IMR-90 (cell line): Measurements from ENCODE around the gene RAB3A. TPM values are rescaled to one million over a fixed set of nuclear protein-coding genes. Genes with fewer than 3 reads are reported as not detected.
A peak's percentile ranks its signal among the peaks of the same experiment; 100 is the strongest.

ENCODE experiments used
- ATAC-seq: fragments of 200-7000 bp; cut with Tn5 transposase; 2 replicates; pipeline ENCODE4 v1.9.1; 2020; ENCODE audit warnings: low read depth, mild to moderate bottlenecking, moderate library complexity
- BruUV-seq: library from RNA; stranded (reverse); fragments of 400-500 nt; replicated peaks from 2 replicates; lab custom pipeline; 2021; lab: Mats Ljungman, UMichigan
- CTCF ChIA-PET: fragments of 300-600 bp; formaldehyde crosslinking; extraction: SDS; loops from one replicate; lab custom pipeline; 2021; ENCODE audit warnings: antibody characterized with exemption; lab: Yijun Ruan, JAX
- POLR2A ChIA-PET: fragments of 300-600 bp; sonication (Branson Sonifier 250); formaldehyde crosslinking; loops from one replicate; lab custom pipeline; 2022; ENCODE audit warnings: antibody characterized with exemption; ENCODE audit not compliant: unreplicated experiment; lab: Charles Lee
- DNase-seq: peaks from one replicate; pipeline ENCODE4 v3.0.0; 2013
- H2AFZ ChIP-seq: replicated peaks from 2 replicates; pipeline ENCODE3; 2013; ENCODE audit warnings: low read length, mild to moderate bottlenecking; ENCODE audit not compliant: poor library complexity
- H2AK5ac ChIP-seq: 2 replicates; pipeline ENCODE4 v1.6.1; 2013; ENCODE audit warnings: low read depth, low read length, inconsistent platforms
- H2AK9ac ChIP-seq: replicated peaks from 2 replicates; pipeline ENCODE3; 2013; ENCODE audit warnings: mild to moderate bottlenecking, low read depth, low read length, moderate library complexity; ENCODE audit not compliant: poor library complexity
- H2BK120ac ChIP-seq: 2 replicates; pipeline ENCODE4 v1.6.1; 2013; ENCODE audit warnings: low read depth, low read length, inconsistent platforms
- H2BK15ac ChIP-seq: 3 replicates; pipeline ENCODE4 v1.6.1; 2013; ENCODE audit warnings: low read depth, low read length, inconsistent platforms
- H2BK20ac ChIP-seq: 2 replicates; pipeline ENCODE4 v1.6.1; 2013; ENCODE audit warnings: low read depth, mild to moderate bottlenecking, inconsistent platforms, low read length, moderate library complexity
- H2BK5ac ChIP-seq: 2 replicates; pipeline ENCODE4 v1.6.1; 2013; ENCODE audit warnings: mild to moderate bottlenecking, low read depth, low read length, inconsistent platforms; ENCODE audit not compliant: poor library complexity, severe bottlenecking
- H3K14ac ChIP-seq: replicated peaks from 2 replicates; pipeline ENCODE4 v1.6.1; 2013; ENCODE audit warnings: low read depth, low read length, inconsistent platforms
- H3K18ac ChIP-seq: 2 replicates; pipeline ENCODE4 v1.6.1; 2013; ENCODE audit warnings: low read depth, low read length, control low read depth
- H3K23ac ChIP-seq: 2 replicates; pipeline ENCODE4 v1.6.1; 2013; ENCODE audit warnings: low read depth, low read length, inconsistent platforms
- H3K27ac ChIP-seq: 2 replicates; pipeline ENCODE4 v1.5.1; 2013; ENCODE audit warnings: mild to moderate bottlenecking, control low read depth, low read length; ENCODE audit not compliant: insufficient read depth
- H3K27me3 ChIP-seq: 2 replicates; pipeline ENCODE4 v1.6.1; 2013; ENCODE audit warnings: low read length; ENCODE audit not compliant: control insufficient read depth, insufficient read depth
- H3K36me3 ChIP-seq: 2 replicates; pipeline ENCODE4 v1.6.1; 2013; ENCODE audit warnings: low read length, mixed read lengths; ENCODE audit not compliant: control insufficient read depth, insufficient read depth
- H3K4ac ChIP-seq: 2 replicates; pipeline ENCODE4 v1.6.1; 2013; ENCODE audit warnings: low read depth, low read length, inconsistent platforms
- H3K4me1 ChIP-seq: 2 replicates; pipeline ENCODE4 v1.6.1; 2013; ENCODE audit warnings: low read length, mixed read lengths; ENCODE audit not compliant: control insufficient read depth, insufficient read depth
- H3K4me2 ChIP-seq: 2 replicates; pipeline ENCODE4 v1.6.1; 2013; ENCODE audit warnings: low read depth, mild to moderate bottlenecking, control low read depth, low read length, moderate library complexity
- H3K4me3 ChIP-seq: 2 replicates; pipeline ENCODE4 v1.5.1; 2013; ENCODE audit warnings: low read depth, mild to moderate bottlenecking, control low read depth, low read length, moderate library complexity; ENCODE audit not compliant: insufficient read depth
- H3K56ac ChIP-seq: 2 replicates; pipeline ENCODE4 v1.6.1; 2013; ENCODE audit warnings: low read length, inconsistent platforms; ENCODE audit not compliant: insufficient read depth; ENCODE audit errors: extremely low read depth
- H3K79me1 ChIP-seq, 2 experiments: 2 replicates each; pipeline ENCODE4 v1.6.1; 2013; ENCODE audit warnings: low read length in 2 of 2, inconsistent platforms in 1 of 2, low read depth in 1 of 2
- H3K9ac ChIP-seq: 2 replicates; pipeline ENCODE4 v1.6.1; 2013; ENCODE audit warnings: low read depth, low read length, control low read depth
- H3K9me1 ChIP-seq: 2 replicates; pipeline ENCODE4 v1.6.1; 2013; ENCODE audit warnings: low read length, inconsistent platforms; ENCODE audit not compliant: insufficient read depth
- H3K9me3 ChIP-seq: 2 replicates; pipeline ENCODE4 v1.6.1; 2013; ENCODE audit warnings: low read length; ENCODE audit not compliant: control insufficient read depth, insufficient read depth
- H4K20me1 ChIP-seq: 2 replicates; pipeline ENCODE4 v1.6.1; 2013; ENCODE audit warnings: low read length, inconsistent platforms; ENCODE audit not compliant: insufficient read depth
- H4K5ac ChIP-seq: 2 replicates; pipeline ENCODE4 v1.6.1; 2013; ENCODE audit warnings: mild to moderate bottlenecking, low read depth, low read length, control low read depth
- H4K8ac ChIP-seq, 2 experiments: 2 replicates each; pipeline ENCODE4 v1.6.1; 2013; ENCODE audit warnings: low read depth in 2 of 2, low read length in 2 of 2, control low read depth in 1 of 2, inconsistent platforms in 1 of 2
- H4K91ac ChIP-seq: 2 replicates; pipeline ENCODE4 v1.6.1; 2013; ENCODE audit warnings: low read depth, low read length, inconsistent platforms; ENCODE audit not compliant: insufficient read depth
- BHLHE40 ChIP-seq: fragments of 150-350 bp; IDR thresholded peaks from 2 replicates; pipeline ENCODE4 v1.6.1; 2016; ENCODE audit warnings: mild to moderate bottlenecking, low read depth, low read length
- CEBPB ChIP-seq: IDR thresholded peaks from 2 replicates; pipeline ENCODE4 v1.6.1; 2012; ENCODE audit warnings: low read depth, low read length, improper control_type of control experiment
- CHD1 ChIP-seq: IDR thresholded peaks from 2 replicates; pipeline ENCODE4 v1.6.1; 2012; ENCODE audit warnings: low read depth, low read length, improper control_type of control experiment
- CTCF ChIP-seq: conservative IDR thresholded peaks from 2 replicates; pipeline ENCODE4 v1.5.1; 2012; ENCODE audit warnings: mild to moderate bottlenecking, low read depth, low read length, improper control_type of control experiment
- ELK1 ChIP-seq: fragments of 150-350 bp; IDR thresholded peaks from 2 replicates; pipeline ENCODE4 v1.6.1; 2016; ENCODE audit warnings: low read depth, mild to moderate bottlenecking, low read length, moderate library complexity, borderline replicate concordance
- FOS ChIP-seq: fragments of 150-350 bp; IDR thresholded peaks from 2 replicates; pipeline ENCODE4 v1.6.1; 2016; ENCODE audit warnings: low read depth, low read length
- MAFK ChIP-seq: IDR thresholded peaks from 2 replicates; pipeline ENCODE4 v1.6.1; 2012; ENCODE audit warnings: low read depth, low read length, improper control_type of control experiment
- MAZ ChIP-seq: IDR thresholded peaks from 2 replicates; pipeline ENCODE4 v1.6.1; 2012; ENCODE audit warnings: low read depth, mild to moderate bottlenecking, low read length, improper control_type of control experiment, moderate library complexity, borderline replicate concordance
- MXI1 ChIP-seq: IDR thresholded peaks from 2 replicates; pipeline ENCODE4 v1.6.1; 2012; ENCODE audit warnings: low read depth, mild to moderate bottlenecking, low read length, moderate library complexity, borderline replicate concordance
- NFE2L2 ChIP-seq: fragments of 150-350 bp; IDR thresholded peaks from 2 replicates; pipeline ENCODE4 v1.6.1; 2016; ENCODE audit warnings: low read depth, mild to moderate bottlenecking, low read length
- POLR2A ChIP-seq: IDR thresholded peaks from 2 replicates; pipeline ENCODE4 v1.6.1; 2012; ENCODE audit warnings: mild to moderate bottlenecking, low read depth, low read length
- RAD21 ChIP-seq: IDR thresholded peaks from 2 replicates; pipeline ENCODE4 v1.6.1; 2012; ENCODE audit warnings: low read length, improper control_type of control experiment
- RCOR1 ChIP-seq: IDR thresholded peaks from 2 replicates; pipeline ENCODE4 v1.6.1; 2012; ENCODE audit warnings: mild to moderate bottlenecking, low read length, improper control_type of control experiment; ENCODE audit not compliant: insufficient replicate concordance
- RFX5 ChIP-seq: IDR thresholded peaks from 2 replicates; pipeline ENCODE4 v1.8.0; 2012; ENCODE audit warnings: low read depth, mild to moderate bottlenecking, low read length, moderate library complexity
- SMC3 ChIP-seq: fragments of 150-350 bp; IDR thresholded peaks from 2 replicates; pipeline ENCODE4 v1.6.1; 2016; ENCODE audit warnings: low read depth, mild to moderate bottlenecking, antibody characterized with exemption, low read length, moderate library complexity
- WGBS, 2 experiments: methylation state at CpG; one replicate each; pipeline versions ENCODE4 v1.1.5 to v1.1.7; 2013; ENCODE audit warnings: missing lambda C conversion rate in 2 of 2; ENCODE audit not compliant: insufficient read length in 1 of 2; ENCODE audit errors: extremely low coverage in 2 of 2; 5-methylcytosine and 5-hydroxymethylcytosine counted together
- dilution Hi-C: fragments of 300-500 bp; cut with HindIII; formaldehyde crosslinking; loops from one replicate; pipeline ENCODE4 v1.14.3; 2018; ENCODE audit warnings: low sequenced_read_pairs; ENCODE audit not compliant: unreplicated experiment
- in situ Hi-C: fragments of 300-500 bp; cut with MboI; formaldehyde crosslinking; loops from 3 replicates; pipeline ENCODE4 v1.14.3; 2019; ENCODE audit warnings: low sequenced_read_pairs, inconsistent platforms, mixed read lengths
- intact Hi-C: fragments of 100-400 bp; cut with micrococcal nuclease; formaldehyde crosslinking; loops from 2 replicates; pipeline ENCODE4 v1.10.0; 2022
- polyA plus RNA-seq, 3 experiments: library from polyadenylated mRNA; depleted of rRNA; stranded (reverse); fragments of >200 nt; gene quantifications; 2 replicates each; pipeline ENCODE4 v1.2.3, GENCODE V29; 2012; ENCODE audit warnings: low replicate concordance in 1 of 3
- total RNA-seq: library from RNA; depleted of rRNA; stranded (reverse); fragments of >200 nt; gene quantifications from 2 replicates; pipeline ENCODE4 v1.2.3, GENCODE V29; 2012

Gene RAB3A
- total and polyA plus RNA-seq, 2 of the 4 experiments (the other 2 are of a cell fraction), result 3.0 to 13.6 TPM

- in situ Hi-C loops, result no loop called here
- ChIA-PET POLR2A (interaction anchor here (0.6 kb wide), 1 partner anchor 346 kb away, joined by 3 read pairs; the partner anchor contains the start of gene RPL18A), CTCF (interaction anchor here (0.6 to 0.9 kb wide), 2 partner anchors 74 to 123 kb away, joined by 3 to 7 read pairs; no protein-coding TSS in a partner anchor)
- no TSS peak for BruUV-seq
- ATAC-seq, result peak; percentile 15
- Histone ChIP-seq H2AK9ac (peak overlapping the region; percentile 99), H2BK20ac (peak overlapping the region; percentile 64; the same call in 1 of the 2 replicates), H3K18ac (peak overlapping the region; percentile 87), H3K9ac (peak overlapping the region; percentile 70), H3K14ac (peak overlapping the region; percentile 95), H3K56ac (peak overlapping the region; percentile 99), H3K23ac (peak overlapping the region; percentile 92), H2BK15ac (peak overlapping the region; percentile 49; the same call in 1 of the 3 replicates), H3K79me1 (peaks cover 4 to 48% of the 10 kb centered on the region in 2 experiments), H3K9me1 (peaks cover 14% of the 10 kb centered on the region; the same call in 1 of the 2 replicates), H4K91ac (peak overlapping the region; percentile 95), H3K36me3 (peaks cover 6% of the 10 kb centered on the region; the same call in 1 of the 2 replicates), H4K5ac (peak overlapping the region; percentile 79), H3K4ac (peak overlapping the region; percentile 97), H4K20me1 (peaks cover 11% of the 10 kb centered on the region; the same call in 1 of the 2 replicates), H3K4me2 (peak overlapping the region; percentile 82), H4K8ac (peak overlapping the region; percentile 44 to 94), H2AFZ (peak overlapping the region; percentile 89), H2AK5ac (peak overlapping the region; percentile 98), H3K27me3 (no peaks in the 10 kb centered on the region), H2BK120ac (peak overlapping the region; percentile 96), H3K27ac (peak overlapping the region; percentile 93), H3K9me3 (no peaks in the 10 kb centered on the region), H3K4me1 (peaks cover 16% of the 10 kb centered on the region), H2BK5ac (peak overlapping the region; percentile 99), H3K4me3 (peak overlapping the region; percentile 55)
- 0% methylated on average over 1 of the region's 36 CpGs; no CpG with 5 or more reads in 1 of the 2 experiments for WGBS, 2 experiments
- TF ChIP-seq CTCF, result no peak
- TF ChIP-seq MAFK, result no peak
- no peak for TF ChIP-seq RFX5
- TF ChIP-seq CEBPB, result no peak
- no peak for TF ChIP-seq NFE2L2
- peak; percentile 97 for TF ChIP-seq MAZ
- no peak for TF ChIP-seq ELK1
- no peak for TF ChIP-seq MXI1
- no peak for TF ChIP-seq RAD21
- peak; percentile 50 for TF ChIP-seq FOS
- no peak for TF ChIP-seq SMC3
- TF ChIP-seq RCOR1, result no peak
- TF ChIP-seq BHLHE40, result no peak; the same call in 1 of the 2 replicates
- TF ChIP-seq POLR2A, result peak; percentile 84
- TF ChIP-seq CHD1, result no peak
- dilution Hi-C loops, result no loop called here
- intact Hi-C loops, result loop anchor here (10.0 kb wide), 1 partner anchor 209 kb away; the partner anchor contains the start of gene SSBP4
- DNase-seq, result peak; percentile 89
These were observed 1.5 kb upstream of the RAB3A start for GRCh38 chr19:18205200-18205892.
